ENCODE results near the gene VRK1. TPM values are rescaled to one million over a fixed set of nuclear protein-coding genes. Genes with fewer than 3 reads are reported as not detected.

Gene VRK1
- polyA plus RNA-seq, 1 of the 3 experiments (the other 2 are of a cell fraction), result 9.1 TPM

GRCh38 chr14:96844857-96845570 lies 47.8 kb downstream of the VRK1 start (continued):
- TF ChIP-seq REST (IDR thresholded peaks at IDR 0.05; ENCODE audit: low read depth, low read length) (no peak), TAF1 (IDR thresholded peaks at IDR 0.05; ENCODE audit: borderline replicate concordance, low read depth, low read length) (no peak), PBX3 (IDR thresholded peaks at IDR 0.05) (no peak), ELF1 (IDR thresholded peaks at IDR 0.05) (no peak), MEF2A (IDR thresholded peaks at IDR 0.05; ENCODE audit: borderline replicate concordance, low read depth) (no peak), RCOR1 (IDR thresholded peaks at IDR 0.05; ENCODE audit: low read length) (no peak), RFX5 (IDR thresholded peaks at IDR 0.05; ENCODE audit: low read length) (no peak)

- Histone ChIP-seq H4K20me1 (ENCODE audit: insufficient read depth) (no peaks in the 10 kb centered on the region), H3K9me2 (no peaks in the 10 kb centered on the region), H3K9me3 (no peaks in the 10 kb centered on the region), H3K9ac (no peak overlapping the region), H3K27ac (ENCODE audit: low read depth in 2 of 2, low read length in 1 of 2) (no peak overlapping the region), H3K27me3 (ENCODE audit: insufficient read depth) (no peaks in the 10 kb centered on the region), H3F3A (replicated peaks; ENCODE audit: insufficient read depth) (no peaks in the 10 kb centered on the region), H3K4me2 (no peak overlapping the region), H3K4me1 (ENCODE audit: control insufficient read depth in 1 of 2, insufficient read depth in 2 of 2, low read depth in 1 of 2, low read length in 1 of 2) (peaks cover 0 to 5% of the 10 kb centered on the region in 2 experiments; a peak in 1 of 4 replicates), H2AFZ (ENCODE audit: low read depth) (no peak overlapping the region), H3K4me3 (ENCODE audit: low read depth in 2 of 2, low read length in 1 of 2) (no peak overlapping the region), H3K79me2 (ENCODE audit: insufficient read depth) (no peaks in the 10 kb centered on the region), H3K36me3 (replicated peaks in 1 of 2; ENCODE audit: control insufficient read depth in 1 of 2, insufficient read depth in 2 of 2, low read length in 1 of 2) (peaks cover 7 to 12% of the 10 kb centered on the region in 2 experiments)
- POLR2A ChIA-PET, result no interaction called here
- DNase-seq, result no peak
- TF ChIP-seq NFIC (IDR thresholded peaks at IDR 0.05; ENCODE audit: borderline replicate concordance) (no peak), FOXJ3 (CRISPR knock-in tag; IDR thresholded peaks at IDR 0.05) (no peak), FOSL2 (IDR thresholded peaks at IDR 0.05; ENCODE audit: borderline replicate concordance, low read depth) (no peak), EP300 (IDR thresholded peaks at IDR 0.05; ENCODE audit: borderline replicate concordance in 1 of 2, low read depth in 1 of 2, low read length in 1 of 2) (no peak), MAX (IDR thresholded peaks at IDR 0.05; ENCODE audit: low read depth) (no peak)
- CTCF ChIA-PET, result interaction anchor here (1.1 to 1.2 kb wide), 2 partner anchors 263 to 274 kb away, joined by 3 read pairs; no protein-coding TSS in a partner anchor
- WGBS (ENCODE audit: low lambda C conversion rate), result 94% methylated on average over 1 of the region's 1 CpG
Observed at GRCh38 chr14:96847451-96847850, 50.3 kb downstream of the VRK1 start.

Data from SK-N-SH (cell line).